OCI-LY7 (cell line): ENCODE results near the gene TIPIN. TPM values are rescaled to one million over a fixed set of nuclear protein-coding genes. Genes with fewer than 3 reads are reported as not detected.

Source experiments
- BruUV-seq: library from RNA; stranded (reverse); fragments of 400-500 nt; replicated peaks from 2 replicates; lab custom pipeline; 2021; lab: Mats Ljungman, UMichigan
- CTCF ChIA-PET: fragments of 300-600 bp; sonication (Branson Sonifier 250); formaldehyde crosslinking; loops from one replicate; lab custom pipeline; 2022; ENCODE audit warnings: antibody characterized with exemption; ENCODE audit not compliant: unreplicated experiment; lab: Charles Lee
- POLR2A ChIA-PET: fragments of 300-600 bp; sonication (Branson Sonifier 250); formaldehyde crosslinking; loops from one replicate; lab custom pipeline; 2022; ENCODE audit warnings: antibody characterized with exemption; lab: Charles Lee
- DNase-seq: peaks from one replicate; pipeline ENCODE4 v3.0.0-alpha.2; 2015; ENCODE audit warnings: low spot score
- H2AFZ ChIP-seq: fragments of 200-600 bp; sonication (generic), shearing (Covaris generic); 2 replicates; pipeline ENCODE4 v1.6.1; 2014; ENCODE audit warnings: mild to moderate bottlenecking, antibody characterized with exemption, low read length, moderate library complexity
- H3K27ac ChIP-seq: fragments of 200-600 bp; sonication (generic); 2 replicates; pipeline ENCODE4 v1.5.1; 2014; ENCODE audit warnings: mixed run types, low read depth, mild to moderate bottlenecking, moderate library complexity, low read length, inconsistent platforms; ENCODE audit not compliant: poor library complexity, severe bottlenecking
- H3K36me3 ChIP-seq: fragments of 200-600 bp; sonication (generic); 2 replicates; pipeline ENCODE4 v1.6.1; 2014; ENCODE audit warnings: mild to moderate bottlenecking, antibody characterized with exemption, low read length, moderate library complexity, mixed read lengths; ENCODE audit not compliant: insufficient read depth
- H3K4me1 ChIP-seq: fragments of 200-600 bp; sonication (generic); 2 replicates; pipeline ENCODE4 v1.5.1; 2014; ENCODE audit warnings: mild to moderate bottlenecking, low read length; ENCODE audit not compliant: insufficient read depth, poor library complexity, severe bottlenecking
- H3K4me2 ChIP-seq: fragments of 200-600 bp; sonication (generic); 2 replicates; pipeline ENCODE4 v1.6.1; 2014; ENCODE audit warnings: mild to moderate bottlenecking, low read length
- H3K4me3 ChIP-seq: fragments of 200-600 bp; sonication (generic); 2 replicates; pipeline ENCODE4 v1.5.1; 2014; ENCODE audit warnings: mild to moderate bottlenecking, low read depth, low read length; ENCODE audit not compliant: poor library complexity, severe bottlenecking
- H3K79me2 ChIP-seq: fragments of 200-600 bp; sonication (generic); 2 replicates; pipeline ENCODE4 v1.6.1; 2016; ENCODE audit warnings: low read depth, mild to moderate bottlenecking, low read length, moderate library complexity, mixed read lengths; ENCODE audit not compliant: insufficient read depth
- H3K9me2 ChIP-seq: fragments of 200-600 bp; sonication (generic); 2 replicates; pipeline ENCODE4 v1.6.1; 2016; ENCODE audit warnings: mild to moderate bottlenecking, low read length, mixed read lengths; ENCODE audit not compliant: insufficient read depth
- H3K9me3 ChIP-seq: fragments of 200-600 bp; sonication (generic); 2 replicates; pipeline ENCODE4 v1.6.1; 2014; ENCODE audit warnings: mild to moderate bottlenecking, mixed run types, low read length, mixed read lengths
- H4K20me1 ChIP-seq: fragments of 200-600 bp; sonication (generic); 2 replicates; pipeline ENCODE4 v1.6.1; 2014; ENCODE audit warnings: mild to moderate bottlenecking, antibody characterized with exemption, low read length, moderate library complexity, mixed read lengths; ENCODE audit not compliant: insufficient read depth
- EZH2phosphoT487 ChIP-seq: fragments of 200-600 bp; sonication (generic); IDR thresholded peaks from 2 replicates; pipeline ENCODE4 v1.6.1; 2018; ENCODE audit warnings: low read depth, borderline replicate concordance, mild to moderate bottlenecking, mixed run types, antibody characterized with exemption, low read length, moderate library complexity, mixed read lengths
- intact Hi-C: fragments of 100-400 bp; cut with micrococcal nuclease; formaldehyde crosslinking; loops from one replicate; pipeline ENCODE4 v1.10.0; 2022; ENCODE audit not compliant: unreplicated experiment
- total RNA-seq, 2 experiments: library from RNA; depleted of rRNA in 1 of 2; stranded (reverse); fragments of >200 nt in 1 of 2; shearing (Covaris generic) in 1 of 2; gene quantifications; 2 replicates each; pipeline ENCODE4 v1.2.3, GENCODE V29; 2014 to 2022
- TF ChIP-seq, protein P1 (sequence below): fragments of 200-600 bp; sonication (generic); conservative IDR thresholded peaks from 2 replicates; pipeline ENCODE4 v1.5.1; 2014; ENCODE audit warnings: mild to moderate bottlenecking, antibody characterized with exemption, low read length, moderate library complexity, mixed read lengths

Gene TIPIN
- total RNA-seq, 2 experiments from 2014 or later: 26.0 to 38.1 TPM

DNA sequence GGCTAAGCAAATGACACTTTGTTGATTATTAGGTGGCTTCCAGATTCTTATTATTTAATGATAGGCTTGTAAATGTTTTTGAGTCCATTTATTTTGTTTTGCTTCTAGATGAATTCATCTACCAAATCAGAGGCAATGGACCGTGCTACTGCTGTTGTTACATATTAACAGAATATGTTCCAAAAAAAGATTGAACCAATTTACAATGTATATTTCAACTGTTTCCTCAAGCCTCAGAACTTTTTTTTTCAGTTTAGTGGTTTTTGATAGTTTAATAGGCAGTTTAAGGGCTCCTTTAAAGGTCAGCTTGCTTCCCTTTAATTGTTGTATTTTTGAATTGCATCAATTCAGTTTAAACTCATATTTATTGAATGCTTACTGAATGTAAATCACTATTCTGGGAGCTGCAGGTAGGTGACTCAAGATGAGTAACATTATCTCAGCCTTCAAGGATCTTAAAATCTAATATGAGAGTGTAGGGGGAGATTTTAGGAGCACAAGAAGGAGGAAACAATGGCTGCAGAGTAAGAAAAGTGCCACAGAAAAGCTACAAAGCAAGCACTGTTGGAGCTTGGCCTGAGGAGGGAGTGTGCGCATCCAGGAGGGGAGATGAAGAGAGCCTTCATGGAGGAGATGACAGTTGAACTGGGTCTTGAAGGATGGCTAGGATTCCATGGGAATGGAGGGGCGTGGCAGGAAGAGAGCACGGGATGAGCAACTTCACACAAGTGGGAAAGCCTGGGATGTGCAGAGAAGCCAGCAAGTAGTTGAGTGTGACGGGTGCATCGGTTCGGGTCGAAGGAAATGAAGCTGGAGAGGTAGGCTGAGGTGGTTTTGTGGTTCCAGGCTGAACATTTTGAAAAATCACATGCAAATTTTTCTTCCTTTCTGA, 44.9 kb upstream of the TIPIN start:
- H3K36me3 ChIP-seq: peaks cover 37% of the 10 kb centered on the region
- POLR2A ChIA-PET: interaction anchor here (0.5 to 0.6 kb wide), 3 partner anchors 23 to 51 kb away, joined by 3 to 4 read pairs (median 4); no protein-coding TSS in a partner anchor
- peak; percentile 13 for DNase-seq
- peak overlapping the region; percentile 18 for H3K4me3 ChIP-seq
- no peak overlapping the region for H3K27ac ChIP-seq
- no peak overlapping the region for H2AFZ ChIP-seq
- no peaks in the 10 kb centered on the region for H3K9me3 ChIP-seq
- intact Hi-C loops: no loop called here
- peaks cover 58% of the 10 kb centered on the region for H4K20me1 ChIP-seq
- peaks cover 95% of the 10 kb centered on the region for H3K79me2 ChIP-seq
- peaks cover 51% of the 10 kb centered on the region for H3K4me1 ChIP-seq
- peak overlapping the region; percentile 66 for H3K4me2 ChIP-seq
- TF ChIP-seq EZH2phosphoT487: no peak
- TF ChIP-seq, protein P1, sequence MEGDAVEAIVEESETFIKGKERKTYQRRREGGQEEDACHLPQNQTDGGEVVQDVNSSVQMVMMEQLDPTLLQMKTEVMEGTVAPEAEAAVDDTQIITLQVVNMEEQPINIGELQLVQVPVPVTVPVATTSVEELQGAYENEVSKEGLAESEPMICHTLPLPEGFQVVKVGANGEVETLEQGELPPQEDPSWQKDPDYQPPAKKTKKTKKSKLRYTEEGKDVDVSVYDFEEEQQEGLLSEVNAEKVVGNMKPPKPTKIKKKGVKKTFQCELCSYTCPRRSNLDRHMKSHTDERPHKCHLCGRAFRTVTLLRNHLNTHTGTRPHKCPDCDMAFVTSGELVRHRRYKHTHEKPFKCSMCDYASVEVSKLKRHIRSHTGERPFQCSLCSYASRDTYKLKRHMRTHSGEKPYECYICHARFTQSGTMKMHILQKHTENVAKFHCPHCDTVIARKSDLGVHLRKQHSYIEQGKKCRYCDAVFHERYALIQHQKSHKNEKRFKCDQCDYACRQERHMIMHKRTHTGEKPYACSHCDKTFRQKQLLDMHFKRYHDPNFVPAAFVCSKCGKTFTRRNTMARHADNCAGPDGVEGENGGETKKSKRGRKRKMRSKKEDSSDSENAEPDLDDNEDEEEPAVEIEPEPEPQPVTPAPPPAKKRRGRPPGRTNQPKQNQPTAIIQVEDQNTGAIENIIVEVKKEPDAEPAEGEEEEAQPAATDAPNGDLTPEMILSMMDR: 0 out of 2 replicates have a peak, but pooled peaks have one; percentile 31
- CTCF ChIA-PET: interaction anchor here (0.9 kb wide), 1 partner anchor 13 kb away, joined by 3 read pairs; no protein-coding TSS in a partner anchor
- BruUV-seq: no TSS peak
- no peaks in the 10 kb centered on the region for H3K9me2 ChIP-seq

DNA sequence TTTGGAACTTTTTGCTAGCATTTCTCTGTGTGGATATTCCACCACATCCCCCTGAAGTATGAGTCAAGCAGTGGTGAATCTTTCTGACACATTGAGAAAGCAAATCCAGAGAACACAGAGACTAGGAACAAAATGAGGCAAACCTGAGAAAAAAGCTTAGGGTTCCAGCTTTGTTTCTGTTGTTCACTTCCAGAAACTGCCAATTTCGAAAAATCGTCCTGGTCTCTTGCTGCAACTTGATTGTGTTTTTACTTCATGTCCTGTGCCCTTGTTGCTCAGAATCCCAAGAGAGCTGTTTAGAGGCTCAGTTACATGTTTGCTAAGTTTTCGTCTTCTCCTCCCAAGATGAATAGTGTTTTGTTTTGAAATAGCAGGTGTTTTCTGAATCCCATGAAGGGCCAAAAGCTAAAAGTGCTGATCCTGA, 43.9 kb upstream of the TIPIN start:
- H3K4me1 ChIP-seq: peaks cover 51% of the 10 kb centered on the region
- intact Hi-C loops: no loop called here

More for the DNA sequence above, 43.9 kb upstream of the TIPIN start:
- DNase-seq: no peak
- ChIA-PET POLR2A (interaction anchor here (0.6 to 1.4 kb wide), 3 partner anchors 9 to 50 kb away, joined by 3 to 5 read pairs (median 3); no protein-coding TSS in a partner anchor), CTCF (interaction anchor here (0.9 kb wide), 1 partner anchor 12 kb away, joined by 3 read pairs; no protein-coding TSS in a partner anchor)
- H3K4me3 ChIP-seq: no peak overlapping the region
- no TSS peak for BruUV-seq
- H2AFZ ChIP-seq: no peak overlapping the region
- peaks cover 50% of the 10 kb centered on the region for H4K20me1 ChIP-seq
- peak overlapping the region; percentile 66 for H3K4me2 ChIP-seq
- no peaks in the 10 kb centered on the region for H3K9me2 ChIP-seq
- H3K36me3 ChIP-seq: peaks cover 44% of the 10 kb centered on the region
- no peak for TF ChIP-seq EZH2phosphoT487
- TF ChIP-seq, protein P1: no peak
- no peaks in the 10 kb centered on the region for H3K9me3 ChIP-seq
- H3K27ac ChIP-seq: peak overlapping the region; percentile 6
- peaks cover 95% of the 10 kb centered on the region for H3K79me2 ChIP-seq
